IPS-15b (cell line): ENCODE data around the gene RPH3AL.
"Not testable (repeated sequence)": the region's sequence is repeated elsewhere in the genome, so short reads cannot be mapped to it uniquely, and the experiment has no call there.

Experiments
- H3K27me3 ChIP-seq: one replicate; pipeline ENCODE4 v1.6.1; 2013; ENCODE audit warnings: low read length; ENCODE audit not compliant: control insufficient read depth, insufficient read depth
- H3K36me3 ChIP-seq: one replicate; pipeline ENCODE4 v1.6.1; 2013; ENCODE audit warnings: low read length; ENCODE audit not compliant: control insufficient read depth, insufficient read depth
- H3K4me1 ChIP-seq: one replicate; pipeline ENCODE4 v1.6.1; 2013; ENCODE audit warnings: mild to moderate bottlenecking, low read length; ENCODE audit not compliant: control insufficient read depth, insufficient read depth
- H3K4me3 ChIP-seq: one replicate; pipeline ENCODE4 v1.5.1; 2013; ENCODE audit warnings: low read depth, low read length
- H3K9ac ChIP-seq: one replicate; pipeline ENCODE4 v1.6.1; 2013; ENCODE audit warnings: low read depth, mild to moderate bottlenecking, low read length
- H3K9me3 ChIP-seq: one replicate; pipeline ENCODE4 v1.6.1; 2013; ENCODE audit warnings: mild to moderate bottlenecking, low read length; ENCODE audit not compliant: control insufficient read depth, insufficient read depth

Gene RPH3AL

GRCh38 chr17:201736-202135 lies 150.9 kb downstream of the RPH3AL start:
- H3K9ac ChIP-seq, H3K36me3 ChIP-seq, H3K4me1 ChIP-seq, H3K27me3 ChIP-seq, H3K9me3 ChIP-seq, H3K4me3 ChIP-seq: not testable (repeated sequence)

- not testable (repeated sequence) for H3K4me3 ChIP-seq, H3K27me3 ChIP-seq, H3K9me3 ChIP-seq, H3K9ac ChIP-seq, H3K36me3 ChIP-seq, H3K4me1 ChIP-seq
These were observed 151.3 kb downstream of the RPH3AL start for GRCh38 chr17:201257-201656.

GRCh38 chr17:200586-200985 lies 152.0 kb downstream of the RPH3AL start:
- Histone ChIP-seq H3K4me3 (no peak overlapping the region), H3K9me3 (no peaks in the 10 kb centered on the region), H3K27me3 (no peaks in the 10 kb centered on the region)

GRCh38 chr17:199806-200545 lies 152.6 kb downstream of the RPH3AL start:
- H3K9ac ChIP-seq = no peak overlapping the region

More at GRCh38 chr17:200586-200985, 152.0 kb downstream of the RPH3AL start:
- Histone ChIP-seq H3K4me1 (peaks cover 4% of the 10 kb centered on the region), H3K36me3 (no peaks in the 10 kb centered on the region), H3K9ac (no peak overlapping the region)

GRCh38 chr17:199191-199604 lies 153.4 kb downstream of the RPH3AL start:
- Histone ChIP-seq H3K9me3 (no peaks in the 10 kb centered on the region), H3K9ac (no peak overlapping the region), H3K36me3 (no peaks in the 10 kb centered on the region), H3K4me1 (peaks cover 4% of the 10 kb centered on the region), H3K4me3 (no peak overlapping the region), H3K27me3 (no peaks in the 10 kb centered on the region)

More at GRCh38 chr17:199806-200545, 152.6 kb downstream of the RPH3AL start:
- H3K27me3 ChIP-seq = no peaks in the 10 kb centered on the region
- peaks cover 4% of the 10 kb centered on the region for H3K4me1 ChIP-seq
- no peak overlapping the region for H3K4me3 ChIP-seq
- no peaks in the 10 kb centered on the region for H3K9me3 ChIP-seq
- H3K36me3 ChIP-seq = no peaks in the 10 kb centered on the region

- H3K4me1 ChIP-seq, H3K27me3 ChIP-seq, H3K9ac ChIP-seq, H3K9me3 ChIP-seq, H3K36me3 ChIP-seq, H3K4me3 ChIP-seq: not testable (repeated sequence)
These were observed 154.4 kb downstream of the RPH3AL start for GRCh38 chr17:198225-198624.

- Histone ChIP-seq H3K9ac (no peak overlapping the region), H3K4me1 (peaks cover 4% of the 10 kb centered on the region), H3K9me3 (no peaks in the 10 kb centered on the region), H3K36me3 (no peaks in the 10 kb centered on the region), H3K4me3 (no peak overlapping the region), H3K27me3 (no peaks in the 10 kb centered on the region)
These were observed 155.3 kb downstream of the RPH3AL start for GRCh38 chr17:197352-197751.

- H3K27me3 ChIP-seq = no peaks in the 10 kb centered on the region
These were observed 157.6 kb downstream of the RPH3AL start for GRCh38 chr17:194828-195602.

GRCh38 chr17:193841-194806 lies 158.5 kb downstream of the RPH3AL start:
- Histone ChIP-seq H3K36me3 (no peaks in the 10 kb centered on the region), H3K9ac (no peak overlapping the region), H3K4me1 (no peaks in the 10 kb centered on the region), H3K9me3 (no peaks in the 10 kb centered on the region), H3K27me3 (no peaks in the 10 kb centered on the region), H3K4me3 (no peak overlapping the region)

More at GRCh38 chr17:194828-195602, 157.6 kb downstream of the RPH3AL start:
- Histone ChIP-seq H3K4me3 (no peak overlapping the region), H3K36me3 (no peaks in the 10 kb centered on the region), H3K4me1 (no peaks in the 10 kb centered on the region), H3K9ac (no peak overlapping the region), H3K9me3 (no peaks in the 10 kb centered on the region)

- Histone ChIP-seq H3K4me1 (no peaks in the 10 kb centered on the region), H3K9me3 (no peaks in the 10 kb centered on the region), H3K27me3 (no peaks in the 10 kb centered on the region), H3K4me3 (no peak overlapping the region), H3K36me3 (no peaks in the 10 kb centered on the region), H3K9ac (no peak overlapping the region)
These were observed 159.2 kb downstream of the RPH3AL start for GRCh38 chr17:193426-193810.

GRCh38 chr17:192666-193425 lies 159.8 kb downstream of the RPH3AL start:
- no peak overlapping the region for H3K4me3 ChIP-seq
- no peaks in the 10 kb centered on the region for H3K36me3 ChIP-seq
- no peaks in the 10 kb centered on the region for H3K27me3 ChIP-seq
- H3K9me3 ChIP-seq = no peaks in the 10 kb centered on the region
- H3K4me1 ChIP-seq = no peaks in the 10 kb centered on the region
- H3K9ac ChIP-seq = no peak overlapping the region
